Heart right ventricle (tissue), 16 donors: ENCODE measurements around the gene ADGRD1. TPM values are rescaled to one million over a fixed set of nuclear protein-coding genes. Genes with fewer than 3 reads are reported as not detected.
A peak's percentile ranks its signal among the peaks of the same experiment; 100 is the strongest.

Source experiments
- ATAC-seq, 8 donors: fragments of 200-7000 bp; cut with Tn5 transposase; one replicate each; pipeline ENCODE4 v1.9.1; 2020; ENCODE audit warnings: mild to moderate bottlenecking in 8 of 8, moderate library complexity in 8 of 8, moderate number of reproducible peaks in 1 of 8
- DNase-seq, 2 donors: peaks; one replicate each; pipeline ENCODE4 v3.0.0-alpha.2; 2020
- H3K27ac ChIP-seq, 10 donors: fragments of 200-600 bp; sonication (generic) in 2 of 10; one replicate each; pipeline versions ENCODE4 v1.5.0 to v1.8.0; 2020 to 2022; ENCODE audit warnings: mild to moderate bottlenecking in 3 of 10
- H3K27me3 ChIP-seq, 7 donors: fragments of 200-600 bp; one replicate each; pipeline ENCODE4 v1.8.0; 2021 to 2022; ENCODE audit warnings: mild to moderate bottlenecking in 2 of 7
- H3K36me3 ChIP-seq, 9 donors: fragments of 200-600 bp; sonication (generic) in 1 of 9; one replicate each; pipeline versions ENCODE4 v1.5.0 to v1.8.0; 2020 to 2022; ENCODE audit warnings: mild to moderate bottlenecking in 2 of 9
- H3K4me1 ChIP-seq, 9 donors: fragments of 200-600 bp; sonication (generic) in 1 of 9; one replicate each; pipeline versions ENCODE4 v1.5.0 to v1.8.0; 2020 to 2022; ENCODE audit warnings: mild to moderate bottlenecking in 4 of 9
- H3K4me3 ChIP-seq, 10 donors: fragments of 200-600 bp; sonication (generic) in 2 of 10; one replicate each; pipeline versions ENCODE4 v1.5.0 to v1.8.0; 2020 to 2022; ENCODE audit warnings: mild to moderate bottlenecking in 7 of 10, moderate library complexity in 2 of 10
- H3K9me3 ChIP-seq, 11 donors: fragments of 200-600 bp in 10 of 11; sonication (generic) in 2 of 11; one replicate each; pipeline versions ENCODE4 v1.5.0 to v1.8.0; 2013 to 2022; ENCODE audit warnings: mild to moderate bottlenecking in 2 of 11, control low read depth in 1 of 11, moderate library complexity in 1 of 11
- WGBS, 2 donors: extraction: QIAGEN DNeasy Blood & Tissue Kit; methylation state at CpG; one replicate each; pipeline ENCODE4 v1.1.7; 2013; ENCODE audit warnings: inconsistent platforms in 1 of 2; 5-methylcytosine and 5-hydroxymethylcytosine counted together
- intact Hi-C, 10 donors: fragments of 100-400 bp; cut with DNase I; formaldehyde crosslinking; loops; one replicate each; pipeline versions ENCODE4 v1.11.1 to v1.14.2; 2022
- polyA plus RNA-seq, 2 donors: library from polyadenylated mRNA; stranded (reverse); fragments of 200-250 nt; gene quantifications; one replicate each; pipeline ENCODE4 v1.2.3, GENCODE V29; 2013
- total RNA-seq, 10 donors: library from RNA; stranded (reverse); fragmentation: NEBNext Ultra II Directional in 3 of 10; extraction: Animal tissue kit (Norgen Biotek cat#: 25700) in 3 of 10; gene quantifications; one replicate each; pipeline versions ENCODE4 v1.2.1 to v1.2.4, GENCODE V29; 2021 to 2023
- TF ChIP-seq, protein P1 (sequence below), 9 donors: fragments of 200-600 bp; sonication (generic) in 2 of 9; IDR thresholded peaks; one replicate each; pipeline versions ENCODE4 v1.5.0 to v1.8.0; 2021 to 2022; ENCODE audit warnings: antibody characterized with exemption in 9 of 9, mild to moderate bottlenecking in 5 of 9, moderate library complexity in 1 of 9
- donor health status: Arrhythmogenic right ventricular cardiomyopathy.
- donor health status: ischemic (EF 13 %, LVEDD 7.1; RV severe dilation, severe dysfunction).
- donor health status: healthy with polysubstance abuse.
- donor health status: DM: no; HTN: yes; CAD: no.
- donor health status: DM: no; HTN: no; CAD: no.
- donor health status: ischemic (EF 25% LVEDD 6.9; RV normal size, moderate dysfunction).
- donor health status: ischemic (EF 25% LVEDD 5.7; RV mildly dilated, moderate dysfunction).
- donor health status: healthy.
- donor health status: DM: yes; HTN: yes; CAD: no.
- donor health status: Ischemic cardiomyopathy.
- donor health status: ischemic (EF 35%, LVEDD 5.7; RV mildly dilated, moderate dysfunction).
- donor health status: nonischemic (EF 11% LVEDD 7.7; RV severe dilation, severe dysfunction).
- donor health status: DM: yes; HTN: yes; CAD: no.
- donor health status: PGD.
- donor health status: ischemic (EF 29% LVEDD 5.4; RV normal size, mild dysfunction).
- donor health status: nonischemic (EF 23%, LVEDD 6.1; RV moderate dilation, normal function).

ADGRD1 gene
- total and polyA plus RNA-seq, 12 donors: 16.8 to 157 (median 69.7) TPM

DNA sequence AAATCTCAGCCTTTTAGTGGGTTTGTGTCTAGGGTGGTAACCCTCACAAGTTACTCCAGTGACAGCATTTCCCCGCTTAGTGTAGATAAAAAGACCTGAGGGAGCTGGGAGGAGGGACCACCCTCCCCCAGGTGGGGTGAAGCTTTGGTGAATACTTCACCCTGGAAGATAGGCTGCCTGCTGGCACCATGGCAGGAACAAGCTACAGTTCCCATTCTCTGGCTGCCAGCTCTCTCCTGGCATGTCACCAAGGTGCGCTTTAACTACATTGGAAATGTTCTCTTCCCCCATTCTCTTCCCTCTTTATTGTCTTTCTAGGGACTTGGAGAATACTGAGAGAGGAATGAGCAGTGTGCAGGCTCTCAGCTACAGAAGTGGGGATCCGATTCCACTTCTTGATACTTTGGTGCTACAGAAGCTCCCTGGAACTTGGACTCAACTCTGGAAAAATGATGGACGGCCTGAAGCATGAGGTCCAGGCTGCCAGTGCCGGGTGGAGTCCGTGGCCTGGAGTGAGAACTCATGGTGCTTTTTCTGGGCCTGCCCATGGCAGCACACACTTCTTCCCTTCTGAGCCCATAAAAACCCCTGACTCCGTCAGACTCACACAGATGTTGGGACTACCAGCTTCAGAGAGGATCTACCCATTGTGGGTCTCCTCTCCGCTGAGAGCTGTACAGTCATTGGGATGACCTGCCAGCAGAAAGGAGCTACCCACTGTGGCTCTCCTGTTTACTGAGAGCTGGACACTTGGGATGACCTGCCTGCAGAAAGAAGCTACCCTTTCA lies 198.0 kb downstream of the ADGRD1 start:
- Histone ChIP-seq H3K4me1 (no peaks in the 10 kb centered on the region), H3K9me3 (peaks cover 0 to 8% (median 0%) of the 10 kb centered on the region in 11 donors), H3K36me3 (no peaks in the 10 kb centered on the region), H3K4me3 (no peak overlapping the region), H3K27ac (no peak overlapping the region), H3K27me3 (no peaks in the 10 kb centered on the region)
- ATAC-seq: peak in 3 of 8 donors; percentile 38 to 61 (median 50)
- no peak for DNase-seq
- TF ChIP-seq, protein P1, sequence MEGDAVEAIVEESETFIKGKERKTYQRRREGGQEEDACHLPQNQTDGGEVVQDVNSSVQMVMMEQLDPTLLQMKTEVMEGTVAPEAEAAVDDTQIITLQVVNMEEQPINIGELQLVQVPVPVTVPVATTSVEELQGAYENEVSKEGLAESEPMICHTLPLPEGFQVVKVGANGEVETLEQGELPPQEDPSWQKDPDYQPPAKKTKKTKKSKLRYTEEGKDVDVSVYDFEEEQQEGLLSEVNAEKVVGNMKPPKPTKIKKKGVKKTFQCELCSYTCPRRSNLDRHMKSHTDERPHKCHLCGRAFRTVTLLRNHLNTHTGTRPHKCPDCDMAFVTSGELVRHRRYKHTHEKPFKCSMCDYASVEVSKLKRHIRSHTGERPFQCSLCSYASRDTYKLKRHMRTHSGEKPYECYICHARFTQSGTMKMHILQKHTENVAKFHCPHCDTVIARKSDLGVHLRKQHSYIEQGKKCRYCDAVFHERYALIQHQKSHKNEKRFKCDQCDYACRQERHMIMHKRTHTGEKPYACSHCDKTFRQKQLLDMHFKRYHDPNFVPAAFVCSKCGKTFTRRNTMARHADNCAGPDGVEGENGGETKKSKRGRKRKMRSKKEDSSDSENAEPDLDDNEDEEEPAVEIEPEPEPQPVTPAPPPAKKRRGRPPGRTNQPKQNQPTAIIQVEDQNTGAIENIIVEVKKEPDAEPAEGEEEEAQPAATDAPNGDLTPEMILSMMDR (IDR thresholded peaks at IDR 0.05): no peak
- intact Hi-C loops: loop anchor here in 1 of 10 donors (5.0 kb wide), 1 partner anchor 1281 kb away; no protein-coding TSS in a partner anchor
- 85 to 90% methylated on average over 8 of the region's 8 CpGs for WGBS, 2 donors

DNA sequence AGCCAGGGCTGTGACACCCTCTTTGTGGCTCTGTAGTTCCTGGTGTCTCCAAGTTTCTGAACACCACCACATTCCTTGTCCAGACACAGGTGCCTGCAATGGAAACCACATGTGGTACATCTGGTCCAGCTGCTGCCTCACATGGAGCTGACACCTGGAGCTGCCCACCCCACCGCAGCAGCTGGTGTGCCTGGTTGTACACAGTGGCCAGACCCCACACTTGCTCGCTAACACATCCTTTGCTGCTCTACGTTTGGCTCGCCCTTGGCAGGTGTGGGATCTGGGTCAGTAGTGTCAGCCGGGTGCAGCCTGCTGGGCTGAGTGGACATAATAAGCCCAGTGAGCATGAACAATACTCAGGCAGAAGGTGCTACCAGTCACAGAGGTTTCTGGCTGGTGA lies 198.9 kb downstream of the ADGRD1 start:
- Histone ChIP-seq H3K27me3 (no peaks in the 10 kb centered on the region), H3K4me1 (no peaks in the 10 kb centered on the region), H3K36me3 (no peaks in the 10 kb centered on the region), H3K27ac (no peak overlapping the region), H3K4me3 (no peak overlapping the region), H3K9me3 (peaks cover 0 to 8% (median 0%) of the 10 kb centered on the region in 11 donors)
- 92 to 96% methylated on average over 5 of the region's 5 CpGs for WGBS, 2 donors
- intact Hi-C loops: loop anchor here in 1 of 10 donors (5.0 kb wide), 1 partner anchor 1280 kb away; no protein-coding TSS in a partner anchor
- DNase-seq (no peak), ATAC-seq (peak in 2 of 8 donors; percentile 22 to 54)
- TF ChIP-seq, protein P1 (IDR thresholded peaks at IDR 0.05): no peak

DNA sequence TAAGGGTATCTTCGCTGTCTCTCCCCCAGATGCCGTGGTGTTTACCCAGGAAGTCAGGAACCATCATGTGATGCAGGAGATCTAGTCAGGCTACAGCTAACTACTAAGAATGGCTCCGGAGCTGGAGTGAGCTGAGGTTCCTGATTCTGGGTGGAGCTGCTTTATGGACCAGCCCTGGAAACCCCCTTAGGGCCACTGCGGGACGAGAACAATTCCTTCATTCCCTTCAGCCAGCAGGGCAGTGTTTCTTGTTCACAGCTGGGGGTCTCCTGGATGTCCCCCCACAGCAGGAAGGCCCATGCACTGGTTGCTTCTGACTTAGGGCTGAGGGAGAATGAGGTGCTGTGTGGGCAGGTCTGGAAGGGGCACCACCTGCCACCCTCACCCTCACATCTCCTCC lies 199.3 kb downstream of the ADGRD1 start:
- H3K27me3 ChIP-seq: no peaks in the 10 kb centered on the region
- H3K27ac ChIP-seq: no peak overlapping the region
- no peaks in the 10 kb centered on the region for H3K4me1 ChIP-seq
- DNase-seq (no peak), ATAC-seq (no peak)
- intact Hi-C loops: loop anchor here in 1 of 10 donors (5.0 kb wide), 1 partner anchor 1279 kb away; no protein-coding TSS in a partner anchor
- H3K9me3 ChIP-seq: peaks cover 0 to 8% (median 0%) of the 10 kb centered on the region in 11 donors
- WGBS, 2 donors: 85 to 90% methylated on average over 5 of the region's 5 CpGs
- H3K4me3 ChIP-seq: no peak overlapping the region
- H3K36me3 ChIP-seq: no peaks in the 10 kb centered on the region
- TF ChIP-seq, protein P1 (IDR thresholded peaks at IDR 0.05): no peak

DNA sequence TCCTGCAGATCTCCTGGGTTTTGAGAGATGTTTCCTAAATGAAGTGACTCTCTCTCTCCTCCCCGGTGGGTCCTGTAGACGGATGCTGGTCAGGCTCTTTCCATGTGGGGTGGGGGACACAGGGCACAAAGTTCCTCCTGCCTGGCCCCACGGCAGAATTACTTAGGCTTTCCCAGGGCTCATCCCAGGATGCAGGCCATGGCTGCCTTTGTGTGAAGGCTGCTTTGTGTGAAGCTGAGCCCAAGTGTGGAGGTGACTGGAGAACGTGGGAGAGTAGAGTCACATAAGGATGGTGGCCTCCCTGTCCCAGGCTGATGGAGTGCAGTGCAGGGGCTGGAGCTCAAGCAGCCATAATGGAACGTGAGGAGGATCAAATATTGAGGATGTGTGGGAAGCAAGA lies 200.2 kb downstream of the ADGRD1 start:
- intact Hi-C loops: loop anchor here in 1 of 10 donors (5.0 kb wide), 1 partner anchor 1278 kb away; no protein-coding TSS in a partner anchor
- Histone ChIP-seq H3K36me3 (no peaks in the 10 kb centered on the region), H3K4me1 (no peaks in the 10 kb centered on the region), H3K4me3 (no peak overlapping the region), H3K27me3 (no peaks in the 10 kb centered on the region), H3K27ac (no peak overlapping the region), H3K9me3 (peaks cover 0 to 8% (median 0%) of the 10 kb centered on the region in 11 donors)
- ATAC-seq: no peak
- WGBS, 2 donors: 83 to 84% methylated on average over 5 of the region's 5 CpGs
- DNase-seq: no peak
- TF ChIP-seq, protein P1 (IDR thresholded peaks at IDR 0.05): no peak
